C1 segment of cervical spinal cord (tissue), 14 donors: ENCODE results near the gene TMEM62.
A peak's percentile ranks its signal among the peaks of the same experiment; 100 is the strongest.

Source experiments
- DNase-seq, 14 donors: peaks; one replicate each; lab custom pipeline; 2025; lab: John Stamatoyannopoulos, UW

The TMEM62 gene

GRCh38 chr15:43133430-43134156 lies at the start of gene TMEM62:
Gene TMEM62, plus strand, starts transcription at chr15:43133586. Its CDS starts 217 bp downstream, at chr15:43133803.
- DNase-seq = peak in 13 of 14 donors; percentile 10 to 79 (median 55)

GRCh38 chr15:43085921-43086320 lies 47.5 kb upstream of the TMEM62 start:
- DNase-seq = no peak

DNA sequence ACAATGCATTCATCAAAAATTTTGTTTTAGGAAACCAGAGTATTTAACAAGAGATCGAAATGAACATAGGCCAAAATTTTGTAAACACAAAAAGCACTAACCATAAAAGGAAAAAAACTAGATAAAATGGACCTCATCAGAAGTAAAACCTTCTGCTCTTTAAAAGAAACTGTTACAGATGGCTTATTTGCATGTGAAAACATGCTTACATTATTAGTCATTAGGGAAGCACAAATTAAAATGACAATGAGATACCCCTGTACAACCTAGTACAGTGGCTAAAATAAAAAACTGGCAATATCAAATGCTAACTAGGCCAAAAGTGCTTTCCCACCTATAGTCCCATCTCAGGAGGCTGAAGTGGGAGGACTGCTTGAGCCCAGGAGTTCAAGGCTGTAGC lies 46.8 kb upstream of the TMEM62 start:
- DNase-seq = no peak

DNA sequence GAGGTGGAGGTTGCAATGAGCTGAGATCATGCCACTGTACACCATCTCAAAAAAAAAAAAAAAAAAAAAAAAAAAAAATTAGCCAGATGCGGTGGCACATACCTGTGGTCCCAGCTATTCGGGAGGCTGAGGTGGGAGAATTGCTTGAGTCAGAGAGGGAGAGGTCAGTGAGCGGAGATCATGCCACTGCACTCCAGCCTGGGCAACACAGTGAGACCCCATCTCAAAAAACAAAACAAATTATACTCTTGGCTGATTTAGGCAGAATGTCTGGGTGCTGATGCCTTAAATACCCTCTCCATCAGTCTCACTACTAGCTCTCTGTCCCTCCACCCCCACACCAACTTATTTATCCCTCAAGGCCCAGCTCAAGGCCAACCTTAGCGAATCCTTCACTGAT lies 41.5 kb upstream of the TMEM62 start:
- no peak for DNase-seq

DNA sequence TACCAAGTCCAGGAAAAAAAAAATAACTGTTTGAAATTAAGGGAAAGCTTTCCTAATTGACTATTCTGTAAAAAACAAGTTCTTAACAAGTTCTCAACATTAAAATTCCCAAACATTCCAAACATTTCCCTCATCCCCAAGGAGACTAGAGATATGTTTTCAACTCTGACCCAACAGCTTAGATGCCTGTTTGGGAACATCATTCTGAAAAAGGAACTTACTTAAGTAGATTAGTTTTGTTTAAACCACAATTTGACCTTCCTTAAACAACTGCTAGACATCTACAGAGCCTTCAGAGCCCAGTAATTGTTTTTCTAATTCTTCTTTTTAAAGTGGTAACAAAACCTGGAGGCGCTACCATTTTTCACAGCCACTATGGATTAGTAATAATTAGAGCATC lies 40.4 kb upstream of the TMEM62 start:
- no peak for DNase-seq

DNA sequence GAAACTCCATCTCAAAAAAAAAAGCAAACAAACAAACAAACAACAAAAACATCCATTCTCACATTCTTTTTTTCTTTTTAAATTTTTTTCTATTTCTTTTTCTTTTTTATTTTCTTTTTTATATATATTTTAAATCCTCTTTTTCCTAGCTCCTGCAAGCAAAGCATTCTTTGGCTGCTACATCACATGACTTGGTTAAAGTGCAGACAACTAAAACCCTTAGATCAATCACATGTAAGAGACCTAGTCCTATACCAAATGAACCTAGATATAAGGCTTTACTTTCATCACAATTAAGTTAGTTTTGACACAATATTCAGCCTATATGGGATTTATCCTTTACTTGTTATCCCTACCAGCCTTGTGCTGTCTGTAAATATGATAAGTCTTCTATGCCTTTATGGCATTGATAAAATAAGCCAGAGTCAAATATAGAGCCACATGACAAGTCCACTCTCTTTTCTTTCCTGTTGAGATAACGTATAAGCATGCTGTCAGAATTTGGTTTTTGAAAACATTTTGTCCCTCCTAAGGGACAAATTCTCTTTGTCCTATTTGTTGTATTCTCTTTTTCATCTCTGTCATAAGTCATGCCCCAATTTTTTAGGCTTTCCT lies 38.9 kb upstream of the TMEM62 start:
- no peak for DNase-seq

GRCh38 chr15:43095243-43095642 lies 38.1 kb upstream of the TMEM62 start:
- no peak for DNase-seq

- no peak for DNase-seq
Measured at GRCh38 chr15:43095708-43096347, 37.6 kb upstream of the TMEM62 start.

DNA sequence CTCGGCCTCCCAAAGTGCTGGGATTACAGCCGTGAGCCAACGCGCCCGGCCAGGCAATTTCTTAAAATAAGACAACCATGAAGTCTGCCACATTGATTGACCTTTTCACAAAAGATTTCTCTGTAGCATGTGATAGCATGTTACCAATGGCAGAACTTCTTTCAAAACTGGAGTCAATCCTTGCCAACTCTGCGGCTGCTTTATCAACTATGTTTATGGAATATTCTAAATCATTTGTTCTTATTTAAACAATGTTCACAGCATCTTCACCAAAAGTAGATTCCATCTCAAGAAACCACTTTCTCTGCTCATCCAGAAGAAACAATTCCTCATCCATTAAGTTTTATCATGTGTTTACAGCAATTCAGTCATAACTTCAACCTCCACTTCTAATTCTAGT lies 37.0 kb upstream of the TMEM62 start:
- DNase-seq = no peak

GRCh38 chr15:43099105-43099845 lies 34.1 kb upstream of the TMEM62 start:
- DNase-seq = no peak

DNA sequence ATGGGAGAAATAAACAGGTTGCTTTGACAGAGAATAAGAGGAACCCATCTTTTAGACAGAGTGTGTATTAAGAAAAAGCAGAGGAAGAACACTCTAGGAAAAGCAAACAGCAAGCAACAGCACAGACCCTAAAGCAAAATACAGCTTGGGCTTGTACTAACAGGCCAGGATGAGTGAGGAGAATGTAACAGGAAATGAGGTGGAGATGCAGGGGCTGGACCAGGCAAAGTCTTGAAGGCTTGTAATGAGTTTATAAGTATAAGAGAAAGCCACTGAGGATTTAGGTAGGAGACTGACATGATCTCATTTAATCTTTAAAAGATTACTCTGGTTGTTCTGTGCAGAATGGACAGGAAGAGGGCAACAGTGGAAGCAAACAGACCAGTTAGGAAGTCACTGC lies 32.4 kb upstream of the TMEM62 start:
- DNase-seq = no peak

- DNase-seq = no peak
Measured at GRCh38 chr15:43102187-43102586, 31.2 kb upstream of the TMEM62 start.

DNA sequence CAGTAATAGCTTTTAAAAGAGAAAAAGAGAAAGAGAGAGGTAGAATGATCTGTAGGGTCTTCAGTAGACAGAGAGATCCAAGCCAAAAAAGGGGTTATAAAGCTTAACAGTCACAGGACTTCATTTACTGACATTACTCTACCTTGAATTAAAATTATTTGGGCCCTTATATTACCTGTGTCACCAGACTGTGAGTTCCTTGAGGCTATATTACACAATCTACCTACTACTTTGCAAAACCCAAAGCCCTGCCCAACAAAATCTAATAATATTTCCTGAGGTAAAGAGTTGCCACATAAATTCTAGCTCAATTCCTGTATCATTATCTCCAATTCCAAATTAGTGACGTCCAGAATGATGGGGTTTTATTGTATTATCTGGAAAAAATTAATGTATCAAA lies 29.5 kb upstream of the TMEM62 start:
- DNase-seq = no peak

- DNase-seq = no peak
Measured at GRCh38 chr15:43104426-43104825, 29.0 kb upstream of the TMEM62 start.

GRCh38 chr15:43105077-43105736 lies 28.2 kb upstream of the TMEM62 start:
- DNase-seq = peak in 4 of 14 donors; percentile 29 to 54 (median 39)

GRCh38 chr15:43105778-43106485 lies 27.5 kb upstream of the TMEM62 start, which contains the start of gene UBR1:
Gene UBR1, minus strand, starts transcription at chr15:43106038. Its CDS starts 16 bp downstream, at chr15:43106022.
- peak; percentile 44 to 91 (median 84) for DNase-seq

- DNase-seq = no peak
Measured at GRCh38 chr15:43106486-43106829, 26.9 kb upstream of the TMEM62 start.

GRCh38 chr15:43107751-43108150 lies 25.6 kb upstream of the TMEM62 start:
- DNase-seq = no peak

DNA sequence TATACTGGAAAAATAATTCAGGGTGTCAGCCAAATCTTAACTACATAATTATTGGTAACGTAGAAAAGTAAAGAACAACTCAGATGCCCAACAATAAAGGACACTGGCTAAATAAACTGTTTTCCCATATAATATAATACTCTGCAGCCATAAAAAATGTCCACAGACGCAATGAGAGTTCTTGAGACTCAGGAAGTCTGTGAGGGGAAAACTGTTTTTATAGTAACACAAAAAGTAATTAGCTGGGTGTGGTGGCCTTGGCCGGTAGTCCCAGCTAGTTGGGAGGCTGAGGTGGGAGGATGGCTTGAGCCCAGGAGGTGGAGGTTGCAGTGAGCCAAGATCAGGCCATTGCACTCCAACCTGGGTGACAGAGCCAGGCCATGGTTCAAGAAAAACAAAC lies 22.0 kb upstream of the TMEM62 start:
- no peak for DNase-seq

GRCh38 chr15:43118286-43118685 lies 15.1 kb upstream of the TMEM62 start:
- no peak for DNase-seq

- no peak for DNase-seq
Measured at GRCh38 chr15:43118829-43119228, 14.6 kb upstream of the TMEM62 start.
